Measurements from ENCODE around the gene HOXD12. TPM values are rescaled to one million over a fixed set of nuclear protein-coding genes. Genes with fewer than 3 reads are reported as not detected.

HOXD12 gene
- total RNA-seq, 1 experiment from 2014 or later: not detected

GRCh38 chr2:176114930-176115625 lies 15.5 kb downstream of the HOXD12 start:
- H3K27ac ChIP-seq: no peak overlapping the region
- no peak overlapping the region for H2AFZ ChIP-seq
- H3F3A ChIP-seq (ENCODE audit: insufficient read depth, low read depth): no peaks in the 10 kb centered on the region
- H3K4me1 ChIP-seq (replicated peaks; ENCODE audit: insufficient read depth): no peaks in the 10 kb centered on the region
- no peaks in the 10 kb centered on the region for H3K9me3 ChIP-seq (ENCODE audit: insufficient read depth, low read depth)
- no peak for DNase-seq
- ChIA-PET CTCF (interaction anchor here (0.6 kb wide), 1 partner anchor 1034 kb away, joined by 3 read pairs; no protein-coding TSS in a partner anchor), POLR2A (ENCODE audit: unreplicated experiment) (no interaction called here)
- no peaks in the 10 kb centered on the region for H4K20me1 ChIP-seq (ENCODE audit: insufficient read depth)
- H3K9me2 ChIP-seq (ENCODE audit: insufficient read depth): no peaks in the 10 kb centered on the region
- TF ChIP-seq EZH2 (IDR thresholded peaks at IDR 0.05; ENCODE audit: low read depth) (no peak), CTCF (conservative IDR thresholded peaks at IDR 0.05) (no peak)
- no peak overlapping the region for H3K4me3 ChIP-seq
- H3K27me3 ChIP-seq (ENCODE audit: insufficient read depth, low read depth): peaks cover 87% of the 10 kb centered on the region
- no peak overlapping the region for H3K4me2 ChIP-seq
- intact Hi-C loops (cut with micrococcal nuclease; ENCODE audit: unreplicated experiment): loop anchor here (5.0 kb wide), 1 partner anchor 1032 kb away; no protein-coding TSS in a partner anchor
- H3K36me3 ChIP-seq (ENCODE audit: low read depth): no peaks in the 10 kb centered on the region
- no peaks in the 10 kb centered on the region for H3K79me2 ChIP-seq (ENCODE audit: low read depth)
- no TSS peak for BruUV-seq (replicated peaks)

- Histone ChIP-seq H3F3A (ENCODE audit: insufficient read depth, low read depth) (no peaks in the 10 kb centered on the region), H3K36me3 (ENCODE audit: low read depth) (no peaks in the 10 kb centered on the region), H3K9me2 (ENCODE audit: insufficient read depth) (no peaks in the 10 kb centered on the region), H3K9me3 (ENCODE audit: insufficient read depth, low read depth) (no peaks in the 10 kb centered on the region), H3K27me3 (ENCODE audit: insufficient read depth, low read depth) (peaks cover 92% of the 10 kb centered on the region), H3K27ac (no peak within 1 kb of the TSS), H3K4me1 (replicated peaks; ENCODE audit: insufficient read depth) (no peaks in the 10 kb centered on the region), H2AFZ (no peak within 1 kb of the TSS), H3K4me3 (no peak within 1 kb of the TSS), H3K4me2 (no peak within 1 kb of the TSS), H4K20me1 (ENCODE audit: insufficient read depth) (no peaks in the 10 kb centered on the region), H3K79me2 (ENCODE audit: low read depth) (no peaks in the 10 kb centered on the region)
- intact Hi-C loops (cut with micrococcal nuclease; ENCODE audit: unreplicated experiment): no loop called here
- POLR2A ChIA-PET (ENCODE audit: unreplicated experiment): no interaction called here
- no peak for TF ChIP-seq EZH2 (IDR thresholded peaks at IDR 0.05; ENCODE audit: low read depth)
- no peak for TF ChIP-seq CTCF (conservative IDR thresholded peaks at IDR 0.05)
- DNase-seq: no peak
- no TSS peak for BruUV-seq (replicated peaks)
- CTCF ChIA-PET: no interaction called here
Measured at GRCh38 chr2:176115883-176116813, 16.6 kb downstream of the HOXD12 start, which contains the start of gene HOXD10. Gene HOXD10 (plus strand): TSS chr2:176116778. CDS start chr2:176116834, 56 bp downstream.

- peaks cover 87% of the 10 kb centered on the region for H3K27me3 ChIP-seq (ENCODE audit: insufficient read depth, low read depth)
- BruUV-seq (replicated peaks): no TSS peak
- no peak overlapping the region for H2AFZ ChIP-seq
- intact Hi-C loops (cut with micrococcal nuclease; ENCODE audit: unreplicated experiment): no loop called here
- DNase-seq: no peak
- no peaks in the 10 kb centered on the region for H3K9me2 ChIP-seq (ENCODE audit: insufficient read depth)
- no peaks in the 10 kb centered on the region for H3F3A ChIP-seq (ENCODE audit: insufficient read depth, low read depth)
- no peak overlapping the region for H3K27ac ChIP-seq
- no peak overlapping the region for H3K4me3 ChIP-seq
- H3K9me3 ChIP-seq (ENCODE audit: insufficient read depth, low read depth): no peaks in the 10 kb centered on the region
- H3K4me2 ChIP-seq: no peak overlapping the region
- H4K20me1 ChIP-seq (ENCODE audit: insufficient read depth): no peaks in the 10 kb centered on the region
- H3K36me3 ChIP-seq (ENCODE audit: low read depth): no peaks in the 10 kb centered on the region
- ChIA-PET CTCF (no interaction called here), POLR2A (ENCODE audit: unreplicated experiment) (no interaction called here)
- no peaks in the 10 kb centered on the region for H3K79me2 ChIP-seq (ENCODE audit: low read depth)
- H3K4me1 ChIP-seq (replicated peaks; ENCODE audit: insufficient read depth): no peaks in the 10 kb centered on the region
- no peak for TF ChIP-seq EZH2 (IDR thresholded peaks at IDR 0.05; ENCODE audit: low read depth)
- TF ChIP-seq CTCF (conservative IDR thresholded peaks at IDR 0.05): no peak
Measured at GRCh38 chr2:176117162-176117822, 17.7 kb downstream of the HOXD12 start.
